ENCODE measurements around the gene PTPN3.

GRCh38 chr9:109354190-109354589 lies 143.9 kb downstream of the PTPN3 start:
- TF ChIP-seq CTCF (IDR thresholded peaks at IDR 0.05) (no peak), REST (IDR thresholded peaks at IDR 0.05; ENCODE audit: insufficient read depth in 1 of 2, low read depth in 2 of 2, low read length in 1 of 2) (no peak), POLR2AphosphoS5 (IDR thresholded peaks at IDR 0.05; ENCODE audit: low read depth, low read length) (no peak), SIN3A (IDR thresholded peaks at IDR 0.05; ENCODE audit: borderline replicate concordance, insufficient read depth, low read depth, low read length) (no peak), TCF7L2 (IDR thresholded peaks at IDR 0.05; ENCODE audit: low read depth, low read length) (no peak)
